Inflammatory macrophage treated with lipopolysaccharide for 4 hours (primary cell): ENCODE data around the gene GM2A.

Source experiments
- DNase-seq: peaks from one replicate; pipeline ENCODE4 v3.0.0-alpha.2; 2020

Gene GM2A

GRCh38 chr5:151252762-151253604, at the start of gene GM2A:
Gene GM2A (plus strand): TSS chr5:151253185. CDS start chr5:151253217, 32 bp downstream.
- peak; percentile 100 for DNase-seq

GRCh38 chr5:151204051-151204450, 48.9 kb upstream of the GM2A start:
- no peak for DNase-seq

- no peak for DNase-seq
These were observed 47.6 kb upstream of the GM2A start for GRCh38 chr5:151205411-151205810.

GRCh38 chr5:151208481-151208914, 44.5 kb upstream of the GM2A start:
- peak; percentile 72 for DNase-seq

GRCh38 chr5:151212406-151212798, 40.6 kb upstream of the GM2A start:
- DNase-seq, result no peak

GRCh38 chr5:151213803-151214613, 39.0 kb upstream of the GM2A start:
- DNase-seq, result peak; percentile 96

GRCh38 chr5:151214614-151215545, 38.1 kb upstream of the GM2A start:
- DNase-seq, result peak; percentile 97

GRCh38 chr5:151215546-151215880, 37.5 kb upstream of the GM2A start:
- DNase-seq, result no peak

GRCh38 chr5:151216781-151217180, 36.2 kb upstream of the GM2A start:
- DNase-seq, result no peak

GRCh38 chr5:151218177-151218576, 34.8 kb upstream of the GM2A start:
- DNase-seq, result no peak

- no peak for DNase-seq
These were observed 33.8 kb upstream of the GM2A start for GRCh38 chr5:151219138-151219537.

- DNase-seq, result peak; percentile 21
These were observed 33.2 kb upstream of the GM2A start for GRCh38 chr5:151219789-151220188.

- DNase-seq, result peak; percentile 28
These were observed 31.4 kb upstream of the GM2A start for GRCh38 chr5:151221574-151221973.

- DNase-seq, result no peak
These were observed 30.8 kb upstream of the GM2A start for GRCh38 chr5:151222054-151222789.

- no peak for DNase-seq
These were observed 30.1 kb upstream of the GM2A start for GRCh38 chr5:151222790-151223446.

GRCh38 chr5:151223447-151224264, 29.3 kb upstream of the GM2A start, which contains the start of gene CCDC69:
Gene CCDC69 (minus strand): TSS chr5:151224092. CDS start chr5:151223970, 122 bp downstream.
- DNase-seq, result peak; percentile 68

- peak; percentile 34 for DNase-seq
These were observed 28.6 kb upstream of the GM2A start for GRCh38 chr5:151224372-151224771.

GRCh38 chr5:151225071-151225470, 27.9 kb upstream of the GM2A start:
- no peak for DNase-seq

GRCh38 chr5:151225475-151225874, 27.5 kb upstream of the GM2A start:
- no peak for DNase-seq

- no peak for DNase-seq
These were observed 25.0 kb upstream of the GM2A start for GRCh38 chr5:151227918-151228447.
